LNCaP clone FGC (cell line): ENCODE results near the gene ASPSCR1.
"Not testable (repeated sequence)": the region's sequence is repeated elsewhere in the genome, so short reads cannot be mapped to it uniquely, and the experiment has no call there.

ENCODE experiments used
- DNase-seq: peaks from one replicate; pipeline ENCODE4 v3.0.0-alpha.2; 2011; ENCODE audit warnings: low read depth
- H3K4me3 ChIP-seq: 2 replicates; pipeline ENCODE4 v1.5.1; 2011; ENCODE audit warnings: mild to moderate bottlenecking, low read depth, low read length, control low read depth
- TF ChIP-seq, protein P1 (sequence below): IDR thresholded peaks from 2 replicates; pipeline ENCODE4 v1.5.1; 2012; ENCODE audit warnings: mild to moderate bottlenecking; ENCODE audit not compliant: control insufficient read depth, insufficient read depth; ENCODE audit errors: extremely low read depth

The ASPSCR1 gene

DNA sequence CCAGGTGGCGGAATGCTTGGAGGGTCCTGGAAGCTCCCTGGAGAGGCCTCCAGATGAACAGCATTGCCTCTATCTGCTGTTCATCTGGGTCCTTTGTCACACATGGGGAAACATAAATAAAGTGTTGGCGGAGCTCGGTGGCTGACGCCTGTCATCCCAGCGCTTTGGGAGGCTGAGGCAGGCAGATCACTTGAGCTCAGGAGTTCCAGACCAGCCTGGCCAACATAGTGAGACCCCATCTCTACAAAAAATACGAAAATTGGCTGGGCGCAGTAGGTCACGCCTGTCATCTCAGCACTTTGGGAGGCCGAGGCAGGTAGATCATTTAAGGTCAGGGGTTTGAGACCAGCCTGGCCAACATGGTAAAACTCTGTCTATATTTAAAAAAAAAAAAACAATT, 32.6 kb upstream of the ASPSCR1 start:
- TF ChIP-seq, protein P1, sequence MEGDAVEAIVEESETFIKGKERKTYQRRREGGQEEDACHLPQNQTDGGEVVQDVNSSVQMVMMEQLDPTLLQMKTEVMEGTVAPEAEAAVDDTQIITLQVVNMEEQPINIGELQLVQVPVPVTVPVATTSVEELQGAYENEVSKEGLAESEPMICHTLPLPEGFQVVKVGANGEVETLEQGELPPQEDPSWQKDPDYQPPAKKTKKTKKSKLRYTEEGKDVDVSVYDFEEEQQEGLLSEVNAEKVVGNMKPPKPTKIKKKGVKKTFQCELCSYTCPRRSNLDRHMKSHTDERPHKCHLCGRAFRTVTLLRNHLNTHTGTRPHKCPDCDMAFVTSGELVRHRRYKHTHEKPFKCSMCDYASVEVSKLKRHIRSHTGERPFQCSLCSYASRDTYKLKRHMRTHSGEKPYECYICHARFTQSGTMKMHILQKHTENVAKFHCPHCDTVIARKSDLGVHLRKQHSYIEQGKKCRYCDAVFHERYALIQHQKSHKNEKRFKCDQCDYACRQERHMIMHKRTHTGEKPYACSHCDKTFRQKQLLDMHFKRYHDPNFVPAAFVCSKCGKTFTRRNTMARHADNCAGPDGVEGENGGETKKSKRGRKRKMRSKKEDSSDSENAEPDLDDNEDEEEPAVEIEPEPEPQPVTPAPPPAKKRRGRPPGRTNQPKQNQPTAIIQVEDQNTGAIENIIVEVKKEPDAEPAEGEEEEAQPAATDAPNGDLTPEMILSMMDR = no peak
- H3K4me3 ChIP-seq = no peak overlapping the region
- no peak for DNase-seq

DNA sequence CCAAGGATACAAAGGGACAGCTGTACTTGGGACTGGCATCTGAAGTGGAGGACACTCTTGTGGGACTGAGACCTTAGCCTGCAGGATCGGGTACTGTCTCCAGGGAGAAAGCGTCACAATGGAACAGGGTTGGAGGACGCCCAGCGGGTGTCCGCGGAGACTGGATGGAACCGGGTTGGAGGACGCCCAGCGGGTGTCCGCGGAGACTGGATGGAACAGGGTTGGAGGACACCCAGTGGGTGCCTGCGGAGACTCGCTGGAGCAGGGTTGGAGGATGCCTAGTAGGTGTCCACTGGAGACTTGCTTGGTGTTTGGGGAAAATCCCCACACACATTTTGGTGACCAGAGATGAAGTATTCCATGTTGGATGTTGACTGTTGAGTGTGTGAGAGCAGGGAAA, 30.2 kb upstream of the ASPSCR1 start, which contains the start of gene MYADML2:
Gene MYADML2, minus strand, starts transcription at position 45 of the 400 bp plus-strand sequence. CDS start 5,492 bp downstream, outside the sequence.
- TF ChIP-seq, protein P1 = no peak
- DNase-seq = no peak
- no peak within 1 kb of the TSS for H3K4me3 ChIP-seq

DNA sequence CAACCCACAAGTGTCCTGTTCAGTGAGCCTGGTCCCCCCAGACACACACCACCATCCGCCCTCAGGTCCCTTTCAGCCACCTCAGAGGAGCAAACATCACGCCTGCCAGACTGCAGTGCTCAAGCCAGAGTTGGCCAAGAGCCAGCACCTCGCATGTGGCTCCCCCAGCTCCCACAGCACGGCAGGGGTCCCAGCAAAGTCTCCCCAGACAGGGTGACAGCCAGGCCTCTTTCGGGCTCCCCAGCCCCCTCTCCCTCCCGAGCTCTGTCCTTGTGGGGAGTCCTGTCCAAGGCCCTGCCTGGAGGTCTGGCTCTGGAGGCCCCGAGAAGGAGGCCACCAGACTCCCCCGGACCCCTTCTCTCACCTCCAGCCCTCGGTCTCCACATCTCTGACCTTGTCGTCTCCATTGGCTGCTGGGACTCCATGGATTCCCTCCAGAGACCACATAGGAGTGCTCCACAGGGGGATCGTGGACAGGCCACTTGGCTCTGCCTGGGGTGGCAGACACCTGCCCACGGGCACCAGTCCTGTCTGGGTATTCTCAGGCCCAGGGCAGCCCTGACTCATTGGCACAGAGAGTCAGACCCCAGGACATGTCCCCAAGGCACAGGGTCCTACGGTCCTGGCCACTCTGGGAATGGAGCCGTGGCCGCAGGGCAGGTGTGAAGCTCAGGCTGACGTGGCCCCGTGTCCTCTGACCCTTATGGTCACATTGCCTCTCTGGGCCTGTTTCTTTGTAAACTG, 28.6 kb upstream of the ASPSCR1 start:
- no peak overlapping the region for H3K4me3 ChIP-seq
- no peak for DNase-seq
- TF ChIP-seq, protein P1 = no peak

DNA sequence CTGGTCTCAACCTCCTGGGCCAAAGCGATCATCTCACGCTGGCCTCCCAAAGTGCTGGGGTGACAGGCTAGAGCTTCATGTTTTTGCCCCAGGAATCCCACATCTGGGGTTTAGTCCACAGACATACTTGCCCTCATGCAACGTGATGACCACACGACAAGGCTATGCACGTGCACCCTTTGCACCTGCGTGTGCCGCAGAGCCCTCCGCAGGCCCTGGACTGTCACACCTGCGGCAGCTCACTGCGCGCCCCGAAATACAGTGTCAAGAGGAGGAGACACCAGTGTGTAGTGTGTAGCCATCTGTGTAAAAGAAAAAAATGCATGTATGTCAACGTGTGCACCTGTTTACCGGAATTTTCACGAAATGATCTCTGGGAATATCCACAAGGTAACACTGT, 26.9 kb upstream of the ASPSCR1 start:
- H3K4me3 ChIP-seq = no peak overlapping the region
- TF ChIP-seq, protein P1 = no peak
- DNase-seq = no peak

DNA sequence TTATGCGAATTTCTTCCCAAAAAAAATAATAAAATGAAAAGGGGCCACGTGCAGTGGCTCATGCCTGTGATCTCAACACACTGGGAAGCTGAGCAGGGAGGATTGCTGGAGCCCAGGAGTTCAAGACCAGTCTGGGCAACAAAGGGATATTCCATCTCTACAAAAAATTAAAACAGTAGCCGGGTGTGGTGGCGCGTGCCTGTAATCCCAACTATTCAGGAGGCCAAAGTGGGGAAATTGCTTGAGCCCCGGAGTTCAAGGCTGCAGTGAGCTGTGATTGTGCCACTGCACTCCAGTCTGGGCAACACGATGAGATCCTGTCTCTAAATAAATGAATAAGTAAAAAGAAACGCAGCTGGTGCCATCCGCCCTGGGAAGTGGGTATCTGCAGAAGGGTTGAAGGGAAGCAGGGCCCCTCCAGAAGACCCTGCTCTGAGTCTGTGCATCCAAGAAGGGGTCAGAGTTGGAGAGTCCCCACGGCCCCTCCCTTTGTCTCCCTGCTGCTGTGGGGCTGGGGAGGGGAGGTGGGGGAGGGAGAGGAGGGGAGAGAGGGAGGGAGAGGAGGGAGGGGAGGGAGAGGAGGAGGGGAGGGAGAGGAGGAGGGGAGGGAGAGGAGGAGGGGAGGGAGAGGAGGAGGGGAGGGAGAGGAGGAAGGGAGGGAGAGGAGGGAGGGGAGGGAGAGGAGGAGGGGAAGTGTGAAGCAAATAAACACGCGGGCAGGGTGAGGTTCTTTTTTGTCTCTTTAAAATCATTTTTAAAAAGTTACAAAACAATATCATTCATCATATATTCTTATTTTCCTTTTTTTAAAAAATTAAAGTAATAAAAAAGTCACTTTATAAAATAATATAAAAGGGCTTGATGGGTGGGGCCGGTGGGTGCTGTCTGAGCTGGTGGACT, 25.4 kb upstream of the ASPSCR1 start:
- H3K4me3 ChIP-seq = no peak overlapping the region
- no peak for DNase-seq
- TF ChIP-seq, protein P1 = no peak

DNA sequence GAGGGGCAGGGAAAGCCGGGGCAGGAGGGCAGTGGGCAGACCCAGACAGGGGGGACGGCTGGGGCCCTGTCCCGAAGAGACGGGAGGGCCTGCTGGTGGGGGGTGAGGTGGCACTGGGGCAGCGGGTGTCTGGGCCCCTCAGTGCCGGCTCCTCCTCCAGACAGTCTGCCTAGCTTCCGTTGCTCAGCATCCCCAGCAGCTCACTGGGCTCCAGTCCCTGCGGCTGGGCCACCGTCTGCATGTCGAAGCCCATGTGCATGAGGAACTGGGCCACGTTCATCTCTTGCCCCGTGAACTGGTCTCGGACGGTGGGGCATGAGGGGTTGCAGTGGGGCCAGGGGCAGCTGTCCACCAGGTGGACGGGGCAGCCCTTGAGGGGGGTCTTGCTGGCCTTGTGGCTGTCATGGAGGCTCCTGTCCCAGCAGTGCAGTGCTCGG, 24.6 kb upstream of the ASPSCR1 start:
- no peak overlapping the region for H3K4me3 ChIP-seq
- TF ChIP-seq, protein P1 = no peak
- DNase-seq = no peak

DNA sequence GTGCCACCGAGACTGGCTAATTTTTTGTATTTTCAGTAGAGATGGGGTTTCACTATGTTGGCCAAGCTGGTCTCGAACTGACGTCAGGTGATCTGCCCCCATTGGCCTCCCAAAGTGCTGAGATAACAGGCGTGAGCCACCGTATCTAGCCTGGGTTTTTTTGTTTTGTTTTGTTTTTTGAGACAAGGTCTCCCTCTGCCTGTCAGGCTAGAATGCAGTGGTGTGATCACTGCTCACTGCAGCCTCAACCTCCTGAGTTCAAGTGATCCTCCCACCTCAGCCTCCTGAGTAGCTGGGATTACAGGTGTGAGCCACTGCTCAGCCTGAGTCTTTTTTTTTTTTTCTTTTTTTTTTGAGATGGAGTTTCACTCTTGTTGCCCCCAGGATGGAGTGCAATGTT, 24.0 kb upstream of the ASPSCR1 start:
- not testable (repeated sequence) for H3K4me3 ChIP-seq, DNase-seq
